Fibroblast of villous mesenchyme (primary cell): Measurements from ENCODE around the gene CCL5. TPM values are rescaled to one million over a fixed set of nuclear protein-coding genes. Genes with fewer than 3 reads are reported as not detected.

ENCODE experiments used
- DNase-seq: peaks from one replicate; pipeline ENCODE4 v3.0.0-alpha.2; 2010; ENCODE audit warnings: low read depth
- H3K4me3 ChIP-seq: 2 replicates; pipeline ENCODE4 v1.5.1; 2011; ENCODE audit warnings: low read depth, mild to moderate bottlenecking, low read length
- total RNA-seq: library from RNA; depleted of rRNA; stranded (reverse); fragments of >200 nt; gene quantifications from 2 replicates; pipeline ENCODE4 v1.2.3, GENCODE V29; 2012
- TF ChIP-seq, protein P1 (sequence below): IDR thresholded peaks from 2 replicates; pipeline ENCODE4 v1.5.1; 2012; ENCODE audit warnings: low read depth, mild to moderate bottlenecking, low read length; ENCODE audit not compliant: insufficient read depth

Gene CCL5
- total RNA-seq, 1 donor = not detected

DNA sequence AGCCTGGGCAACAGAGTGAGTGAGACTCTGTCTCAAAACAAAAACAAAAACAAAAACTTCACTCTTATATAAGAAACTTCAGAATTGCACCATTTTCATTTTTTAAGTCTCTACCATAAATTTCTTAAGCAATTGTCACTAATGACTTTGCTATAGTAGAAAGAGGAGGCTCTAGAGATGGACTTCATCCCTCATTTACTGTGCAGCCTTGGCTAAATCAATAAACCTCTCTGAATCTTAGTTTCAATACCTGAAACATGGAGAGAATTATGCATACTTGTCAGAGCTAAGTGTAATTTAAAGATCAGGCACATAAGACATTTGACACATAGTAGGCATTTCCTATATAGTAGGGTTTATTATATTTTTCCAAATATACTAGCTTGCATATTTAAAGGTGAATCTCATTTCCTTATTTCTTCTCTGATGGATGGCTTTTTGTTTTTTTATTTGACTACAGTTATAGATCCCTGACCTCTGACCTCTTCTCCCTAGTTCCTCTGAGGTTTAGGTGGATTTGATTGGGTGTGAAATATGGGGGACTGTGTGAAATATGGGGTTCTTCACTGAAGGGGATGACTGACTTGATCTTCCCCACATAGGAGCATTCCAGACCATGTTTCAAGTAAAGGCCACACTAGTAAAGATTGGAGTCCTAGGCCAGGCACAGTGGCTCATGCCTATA, 2.7 kb downstream of the CCL5 start:
- no peak overlapping the region for H3K4me3 ChIP-seq
- no peak for DNase-seq
- TF ChIP-seq, protein P1, sequence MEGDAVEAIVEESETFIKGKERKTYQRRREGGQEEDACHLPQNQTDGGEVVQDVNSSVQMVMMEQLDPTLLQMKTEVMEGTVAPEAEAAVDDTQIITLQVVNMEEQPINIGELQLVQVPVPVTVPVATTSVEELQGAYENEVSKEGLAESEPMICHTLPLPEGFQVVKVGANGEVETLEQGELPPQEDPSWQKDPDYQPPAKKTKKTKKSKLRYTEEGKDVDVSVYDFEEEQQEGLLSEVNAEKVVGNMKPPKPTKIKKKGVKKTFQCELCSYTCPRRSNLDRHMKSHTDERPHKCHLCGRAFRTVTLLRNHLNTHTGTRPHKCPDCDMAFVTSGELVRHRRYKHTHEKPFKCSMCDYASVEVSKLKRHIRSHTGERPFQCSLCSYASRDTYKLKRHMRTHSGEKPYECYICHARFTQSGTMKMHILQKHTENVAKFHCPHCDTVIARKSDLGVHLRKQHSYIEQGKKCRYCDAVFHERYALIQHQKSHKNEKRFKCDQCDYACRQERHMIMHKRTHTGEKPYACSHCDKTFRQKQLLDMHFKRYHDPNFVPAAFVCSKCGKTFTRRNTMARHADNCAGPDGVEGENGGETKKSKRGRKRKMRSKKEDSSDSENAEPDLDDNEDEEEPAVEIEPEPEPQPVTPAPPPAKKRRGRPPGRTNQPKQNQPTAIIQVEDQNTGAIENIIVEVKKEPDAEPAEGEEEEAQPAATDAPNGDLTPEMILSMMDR = no peak

DNA sequence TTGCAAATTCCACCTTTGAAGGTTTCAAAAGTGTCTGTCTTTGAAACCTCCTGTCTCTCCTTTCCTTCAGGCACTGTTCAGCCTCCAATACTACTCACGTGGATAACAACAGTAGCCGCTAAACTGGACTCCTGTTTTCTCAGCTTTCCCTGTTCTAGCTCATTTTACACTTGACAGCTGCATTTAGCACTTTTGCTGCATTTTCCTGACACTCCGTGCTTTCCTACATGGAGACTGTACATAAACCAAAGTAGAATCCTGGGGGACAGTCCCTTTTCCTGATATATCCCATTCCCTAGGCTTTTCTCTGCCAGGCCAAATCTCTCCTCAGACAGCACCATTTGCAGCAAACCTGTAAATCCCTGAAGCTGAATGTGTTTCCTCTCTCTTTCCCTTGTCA, 3.6 kb downstream of the CCL5 start:
- TF ChIP-seq, protein P1 = no peak
- no peak for DNase-seq

DNA sequence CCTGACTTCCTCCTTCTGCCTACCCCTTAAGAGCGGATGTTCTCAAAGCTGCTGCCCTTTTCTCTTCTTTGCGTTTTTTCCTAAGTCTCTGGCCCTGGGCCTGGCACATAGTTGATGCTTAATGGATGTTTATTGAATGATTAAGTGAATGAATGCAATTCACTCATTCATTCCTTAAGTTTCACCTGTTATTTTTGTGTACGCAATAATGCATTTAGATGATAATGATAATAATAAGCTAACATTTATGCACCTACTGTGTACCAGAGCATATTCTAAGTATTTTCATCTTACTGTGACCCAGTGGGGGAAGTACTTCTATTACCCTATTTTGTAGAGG, 4.4 kb downstream of the CCL5 start:
- TF ChIP-seq, protein P1 = no peak
- no peak for DNase-seq
- no peak overlapping the region for H3K4me3 ChIP-seq

More for the DNA sequence above, 3.6 kb downstream of the CCL5 start:
- no peak overlapping the region for H3K4me3 ChIP-seq

DNA sequence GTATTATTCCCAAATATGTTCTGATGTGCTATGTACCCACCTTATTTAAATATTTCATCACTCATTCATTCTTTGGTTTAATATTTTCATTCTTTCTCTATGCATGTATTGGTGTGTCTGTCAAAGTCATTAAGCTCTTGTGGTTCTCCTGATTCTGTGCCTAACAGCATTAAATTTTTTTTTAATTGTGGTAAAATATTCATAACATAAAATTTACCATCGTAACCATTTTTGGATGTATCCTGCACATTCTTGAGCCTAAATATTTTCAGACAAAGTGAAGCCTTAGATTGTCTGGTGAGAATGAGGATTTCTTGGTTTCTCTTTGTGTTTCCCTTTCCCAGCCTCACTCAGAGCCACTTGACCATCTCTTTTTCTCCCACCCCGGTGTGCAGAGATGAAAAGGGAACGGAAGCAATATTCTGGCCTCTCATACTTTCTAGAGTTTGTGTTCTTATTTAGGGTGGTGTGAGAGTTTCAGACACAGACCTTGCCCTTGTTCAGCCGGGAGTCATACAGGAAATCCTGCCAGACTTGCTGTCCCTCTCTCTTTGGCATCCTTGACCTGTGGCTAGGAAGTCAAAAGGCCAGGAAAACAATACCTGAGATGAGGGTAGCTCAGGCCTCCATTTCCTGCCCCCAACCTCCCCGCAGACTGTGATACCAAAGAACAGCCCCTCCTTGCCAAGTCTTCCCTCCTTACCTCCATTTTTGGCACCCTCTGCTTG, 4.9 kb downstream of the CCL5 start:
- TF ChIP-seq, protein P1 = no peak
- H3K4me3 ChIP-seq = no peak overlapping the region
- DNase-seq = no peak

DNA sequence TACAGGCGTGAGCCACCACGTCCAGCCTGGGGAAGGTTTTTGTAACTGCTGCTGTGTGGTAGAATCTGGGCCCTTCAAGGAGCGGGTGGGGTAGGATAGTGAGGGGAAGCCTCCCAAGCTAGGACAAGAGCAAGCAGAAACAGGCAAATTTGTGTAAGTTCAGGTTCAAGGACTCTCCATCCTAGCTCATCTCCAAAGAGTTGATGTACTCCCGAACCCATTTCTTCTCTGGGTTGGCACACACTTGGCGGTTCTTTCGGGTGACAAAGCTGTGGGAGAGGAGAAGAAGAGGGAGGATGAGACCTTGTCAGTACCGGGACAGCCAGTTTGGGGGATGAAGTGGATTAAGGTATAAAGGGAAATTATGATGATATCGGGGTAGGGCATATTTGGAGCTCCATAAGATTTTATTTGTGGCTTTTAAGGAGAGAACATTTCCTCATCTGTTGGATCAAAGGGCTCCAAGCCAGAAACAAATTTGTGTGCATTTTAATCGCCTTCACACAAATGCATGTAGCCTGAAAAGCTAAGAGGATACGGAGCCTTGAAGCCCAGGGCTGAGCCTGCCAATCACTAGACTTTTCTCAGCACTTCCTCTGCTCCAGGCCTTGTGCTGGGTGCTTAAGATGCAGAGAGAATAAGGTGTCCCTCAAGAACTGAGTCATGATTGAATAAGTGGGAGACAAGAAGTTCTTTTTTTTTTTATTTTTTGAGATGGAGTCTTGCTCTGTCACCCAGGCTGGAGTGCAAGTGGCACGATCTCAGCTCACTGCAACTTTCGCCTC, 7.8 kb downstream of the CCL5 start:
- TF ChIP-seq, protein P1 = no peak
- no peak for DNase-seq
- no peak overlapping the region for H3K4me3 ChIP-seq

DNA sequence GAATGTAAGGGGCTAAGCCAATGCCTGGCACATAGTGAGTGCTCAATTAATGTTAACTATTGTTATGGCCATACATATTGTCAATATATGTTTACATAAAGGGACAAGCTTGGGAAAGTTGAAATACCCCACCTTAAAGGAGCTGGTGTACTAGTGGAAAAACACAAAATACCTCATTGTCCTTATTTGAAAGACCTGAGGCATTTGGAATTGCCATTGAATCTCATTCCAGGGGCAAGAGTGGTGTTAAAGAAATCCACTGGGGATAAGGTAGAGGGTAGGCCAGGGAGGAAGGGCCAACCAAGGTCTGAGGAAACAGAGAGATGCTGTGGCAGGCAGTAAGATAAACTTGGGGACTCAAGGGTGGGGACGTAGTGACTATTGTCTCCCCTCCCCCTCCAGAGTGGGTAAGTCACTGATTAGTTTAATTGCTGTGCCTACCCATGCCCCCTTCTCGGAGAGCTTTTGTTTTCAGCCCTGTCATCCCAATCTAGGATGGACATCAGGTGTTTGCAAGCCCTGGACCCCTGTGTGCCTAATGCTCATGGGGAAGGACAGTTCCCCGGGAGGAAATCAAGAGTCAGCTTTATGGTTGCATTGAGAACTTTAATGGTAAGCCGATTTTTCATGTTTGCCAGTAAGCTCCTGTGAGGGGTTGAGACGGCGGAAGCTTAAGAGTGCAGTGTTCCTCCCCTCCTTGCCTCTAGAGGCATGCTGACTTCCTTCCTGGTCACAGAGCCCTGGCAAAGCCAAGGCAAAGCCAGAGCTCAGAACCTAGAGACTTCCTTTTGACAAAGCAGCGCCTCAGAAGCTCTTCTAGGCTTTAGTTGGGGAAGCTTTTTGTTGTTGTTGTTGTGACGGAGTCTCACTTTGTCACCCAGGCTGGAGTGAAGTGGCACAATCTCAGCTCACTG, 9.0 kb downstream of the CCL5 start:
- no peak for DNase-seq
- H3K4me3 ChIP-seq = no peak overlapping the region
- TF ChIP-seq, protein P1 = no peak
